GM18870 (cell line): ENCODE results near the gene RBPMS2.

Experiments used
- ATAC-seq: cut with Tn5 transposase; IDR thresholded peaks from one replicate; pipeline ENCODE4 v1.9.1; 2021; ENCODE audit warnings: moderate library complexity; ENCODE audit not compliant: unreplicated experiment

RBPMS2 gene

DNA sequence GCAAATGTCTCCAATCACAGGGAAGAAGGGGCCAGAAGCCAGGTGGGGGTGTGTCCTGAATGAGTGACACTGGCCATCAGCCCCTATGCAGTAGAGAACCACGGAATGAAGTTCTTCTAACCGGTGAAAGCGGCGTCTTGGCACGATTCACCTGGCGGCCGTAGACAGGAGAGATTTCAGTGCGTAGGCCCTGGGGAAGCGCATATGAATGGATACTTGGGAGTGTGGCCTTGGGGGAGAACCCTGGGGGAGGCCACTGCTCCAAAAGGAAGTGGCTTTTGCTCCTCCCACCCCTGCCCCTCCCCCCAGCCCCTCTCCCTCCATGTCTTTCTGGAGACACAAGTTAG, 43.6 kb downstream of the RBPMS2 start:
- ATAC-seq, result no peak

DNA sequence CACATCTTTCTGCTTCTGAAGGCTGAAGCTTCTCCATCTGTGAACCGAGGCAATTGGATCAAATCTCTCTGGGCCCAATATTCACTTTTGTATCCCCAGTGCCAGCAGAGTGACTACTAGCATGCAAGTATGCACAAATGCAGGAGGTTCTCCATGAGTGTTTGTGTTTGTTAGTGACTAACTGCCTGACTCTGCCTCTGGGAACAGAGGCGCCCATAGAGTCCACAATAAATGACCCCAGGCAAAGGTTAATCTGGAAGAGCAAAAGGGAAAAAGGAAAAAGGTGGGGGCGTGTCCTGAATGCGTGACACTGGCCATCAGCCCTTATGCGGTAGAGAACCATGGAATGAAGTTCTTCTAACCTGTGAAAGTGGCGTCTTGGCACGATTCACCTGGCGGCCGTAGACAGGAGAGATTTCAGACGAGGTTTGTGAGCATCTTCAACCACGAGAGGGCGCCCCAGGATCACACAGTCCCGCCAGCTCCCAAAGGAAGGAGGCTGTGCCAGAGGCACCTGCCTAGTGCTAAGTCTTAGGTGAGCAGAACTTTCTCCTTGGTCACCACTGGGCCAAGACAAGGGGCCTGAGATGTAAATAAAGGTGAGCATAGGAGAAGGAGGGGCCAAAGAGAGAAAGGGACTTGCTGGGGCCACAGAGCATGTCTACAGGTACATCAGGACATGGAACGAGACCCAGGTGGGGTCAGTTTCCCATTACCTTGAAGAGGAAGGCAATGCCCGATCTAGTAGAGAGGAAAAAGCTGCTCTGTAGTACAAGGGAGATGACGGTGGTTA, 44.2 kb downstream of the RBPMS2 start:
- ATAC-seq, result no peak

DNA sequence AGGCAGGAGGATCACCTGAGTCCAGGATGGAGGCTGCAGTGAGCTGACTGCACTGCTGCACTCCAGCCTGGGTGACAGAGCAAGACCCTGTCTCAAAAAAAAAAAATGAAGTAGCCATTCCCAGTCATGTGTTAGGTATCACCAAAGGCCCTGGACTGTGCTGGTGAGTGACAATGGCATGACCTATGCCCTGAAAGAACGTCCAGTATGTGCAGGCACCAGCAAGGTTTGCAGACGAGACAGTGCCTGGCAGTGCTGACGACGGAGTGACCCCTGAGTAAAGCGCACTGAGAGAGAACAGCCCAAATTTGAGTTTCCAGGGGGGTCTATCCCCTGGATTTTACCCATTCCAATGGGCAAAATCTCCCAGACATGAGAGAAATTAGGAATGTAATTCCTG, 45.2 kb downstream of the RBPMS2 start:
- ATAC-seq, result no peak

DNA sequence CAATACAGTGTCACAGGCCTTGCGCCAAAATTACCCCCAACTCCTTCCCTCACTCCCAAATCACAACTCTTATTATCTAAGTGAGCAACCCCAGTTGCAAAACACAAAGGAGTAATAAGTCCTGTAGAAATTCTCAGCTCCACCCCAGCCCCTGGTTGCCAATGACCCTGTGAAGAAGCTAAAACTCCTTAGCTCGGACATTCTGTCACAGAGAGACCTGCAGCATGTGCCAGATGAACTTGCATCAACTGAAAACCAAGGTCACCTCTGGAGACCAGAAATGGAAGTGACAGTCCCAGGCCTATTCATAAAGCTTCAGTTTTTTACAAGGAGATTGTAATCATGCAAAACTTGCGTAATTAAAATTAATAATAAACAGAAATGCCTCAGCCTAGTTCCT, 55.2 kb downstream of the RBPMS2 start:
- ATAC-seq, result no peak

DNA sequence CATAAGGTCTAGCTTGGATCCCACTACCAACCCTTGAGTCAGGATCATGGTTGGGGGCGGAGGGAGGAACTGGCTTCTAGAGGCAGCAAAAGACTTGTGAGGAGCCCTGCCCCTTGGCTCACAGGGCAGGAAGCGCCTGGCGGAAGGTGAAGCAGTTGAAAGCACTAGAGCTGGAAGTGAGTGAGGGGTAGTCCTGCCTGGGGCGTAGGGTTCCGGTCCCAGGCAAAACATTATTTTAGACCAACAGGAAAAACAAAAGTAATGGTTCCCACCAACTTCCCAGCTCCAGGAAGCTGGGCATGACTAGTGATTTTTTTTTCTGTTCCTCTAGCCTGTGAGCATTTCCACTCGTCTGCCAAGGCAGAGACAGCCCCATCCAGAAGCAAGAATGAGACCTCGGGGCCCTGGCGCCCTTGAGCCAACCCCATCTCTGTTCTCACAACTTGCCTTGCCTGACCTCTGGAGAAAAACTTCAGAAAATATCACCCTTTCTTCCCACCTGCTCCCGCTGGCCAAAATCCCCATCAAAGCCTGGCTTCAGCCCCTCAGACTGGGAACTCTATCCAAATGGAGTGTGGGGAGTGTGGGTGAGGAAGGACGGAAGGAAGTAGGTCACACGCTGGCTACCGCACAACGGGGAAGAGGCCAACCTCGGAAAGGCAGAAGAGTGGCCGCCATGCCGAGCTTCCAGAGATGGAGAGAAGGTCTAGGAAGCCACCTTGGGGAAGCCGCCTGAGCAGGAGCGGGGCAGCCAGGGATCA, 57.5 kb downstream of the RBPMS2 start:
- no peak for ATAC-seq

DNA sequence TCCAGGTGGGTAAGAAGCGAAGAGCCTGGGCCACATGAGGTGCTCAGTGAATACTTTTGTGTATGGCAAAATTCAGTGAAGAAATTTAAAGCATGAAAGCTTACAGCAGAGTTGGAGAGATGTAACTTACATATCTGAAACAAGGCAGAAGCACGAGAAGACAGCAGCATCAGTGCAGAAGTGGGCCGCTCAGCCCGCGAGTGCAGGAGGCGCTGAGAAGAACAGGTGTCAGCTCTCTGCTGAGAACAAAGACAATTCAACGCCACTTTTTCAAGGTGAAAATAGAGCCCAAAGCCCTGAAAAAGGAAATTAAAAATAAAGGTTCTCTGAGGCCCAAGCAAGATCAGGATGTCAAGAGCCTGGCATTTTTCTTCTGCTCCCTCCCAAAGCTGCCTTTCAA, 58.3 kb downstream of the RBPMS2 start:
- ATAC-seq, result no peak

DNA sequence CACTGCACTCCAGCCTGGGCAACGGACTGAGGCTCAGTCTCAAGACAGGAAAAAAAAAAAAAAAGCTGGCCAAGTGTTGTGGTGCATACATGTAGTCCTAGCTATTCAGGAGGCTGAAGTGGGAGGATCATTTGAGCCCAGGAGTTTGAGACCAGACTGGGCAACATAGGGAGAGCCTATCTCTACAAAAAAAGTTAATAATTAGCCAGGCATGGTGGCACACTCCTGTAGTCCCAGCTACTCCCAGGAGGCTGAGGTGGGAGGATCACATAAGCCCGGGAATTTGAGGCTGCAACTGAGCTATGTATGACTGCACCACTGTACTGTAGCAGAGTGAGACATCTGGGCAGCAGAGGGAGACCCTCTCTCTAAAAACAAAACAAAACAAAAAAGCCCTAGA, 58.9 kb downstream of the RBPMS2 start:
- no peak for ATAC-seq

DNA sequence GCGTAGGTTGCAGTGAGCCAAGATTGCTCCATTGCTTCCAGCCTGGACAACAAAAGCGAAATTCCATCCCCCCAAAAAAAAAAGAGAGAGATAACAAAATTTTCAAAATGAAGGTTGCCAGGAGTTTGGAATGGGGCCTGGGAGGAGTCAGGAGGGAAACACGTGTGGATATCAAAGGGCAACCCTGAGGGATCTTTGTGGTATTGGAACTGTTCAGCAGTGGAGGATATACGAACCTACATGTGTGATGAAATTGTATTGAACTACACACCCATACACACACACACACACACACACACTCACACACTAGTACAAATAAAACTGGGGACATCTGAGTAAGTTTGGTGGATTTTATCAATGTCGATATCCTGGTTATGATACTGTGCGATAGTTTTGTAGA, 61.8 kb downstream of the RBPMS2 start:
- no peak for ATAC-seq

DNA sequence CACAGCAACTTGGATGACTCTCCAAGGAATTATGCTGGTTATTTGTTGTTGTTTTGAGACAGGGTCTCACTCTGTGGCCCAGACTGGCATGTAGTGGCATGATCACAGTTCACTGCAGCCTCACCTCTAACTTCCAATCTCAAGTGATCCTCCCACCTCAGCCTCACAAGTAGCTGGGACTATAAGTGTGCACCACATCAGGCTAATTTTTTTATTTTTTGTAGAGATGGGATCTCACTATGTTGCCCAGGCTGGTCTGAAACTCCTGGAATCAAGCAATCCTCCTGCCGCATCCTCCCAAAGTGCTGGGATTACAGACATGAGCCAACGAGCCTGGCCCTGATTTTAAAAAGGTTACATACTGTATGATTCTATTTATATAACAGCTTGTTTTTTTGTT, 63.0 kb downstream of the RBPMS2 start:
- no peak for ATAC-seq

DNA sequence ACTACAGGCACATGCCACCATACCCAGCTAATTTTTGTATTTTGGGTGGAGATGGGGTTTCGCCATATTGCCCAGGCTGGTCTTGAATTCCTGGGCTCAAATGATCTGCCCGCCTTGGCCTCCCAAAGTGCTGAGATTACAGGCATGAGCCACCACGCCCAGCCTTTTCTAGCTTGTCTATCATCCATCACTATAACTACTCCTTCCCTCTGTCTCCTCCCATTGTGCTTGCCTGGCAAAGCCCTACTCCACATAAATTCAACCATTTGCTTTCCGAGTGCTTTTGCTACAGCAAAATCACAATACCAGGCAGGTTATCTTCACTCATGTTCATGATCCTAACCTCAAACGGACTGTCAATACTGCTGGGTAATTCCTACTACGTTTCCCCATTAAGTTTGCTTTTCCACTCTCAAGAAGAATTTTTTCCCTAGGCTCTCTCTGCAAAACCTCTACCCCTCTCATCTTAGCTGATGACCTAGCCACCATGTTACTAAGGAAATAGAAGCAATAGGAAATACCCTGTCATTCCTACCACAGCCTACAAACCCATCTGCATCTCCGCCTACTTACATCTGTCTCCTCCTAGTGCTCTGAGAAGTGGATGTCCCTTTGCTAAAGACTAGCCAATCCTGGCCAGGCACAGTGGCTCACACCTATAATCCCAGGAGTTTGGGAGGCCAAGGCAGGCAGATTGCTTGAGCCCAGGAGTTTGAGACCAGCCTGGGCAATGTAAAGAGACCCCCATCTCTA, 64.5 kb downstream of the RBPMS2 start:
- ATAC-seq, result no peak

DNA sequence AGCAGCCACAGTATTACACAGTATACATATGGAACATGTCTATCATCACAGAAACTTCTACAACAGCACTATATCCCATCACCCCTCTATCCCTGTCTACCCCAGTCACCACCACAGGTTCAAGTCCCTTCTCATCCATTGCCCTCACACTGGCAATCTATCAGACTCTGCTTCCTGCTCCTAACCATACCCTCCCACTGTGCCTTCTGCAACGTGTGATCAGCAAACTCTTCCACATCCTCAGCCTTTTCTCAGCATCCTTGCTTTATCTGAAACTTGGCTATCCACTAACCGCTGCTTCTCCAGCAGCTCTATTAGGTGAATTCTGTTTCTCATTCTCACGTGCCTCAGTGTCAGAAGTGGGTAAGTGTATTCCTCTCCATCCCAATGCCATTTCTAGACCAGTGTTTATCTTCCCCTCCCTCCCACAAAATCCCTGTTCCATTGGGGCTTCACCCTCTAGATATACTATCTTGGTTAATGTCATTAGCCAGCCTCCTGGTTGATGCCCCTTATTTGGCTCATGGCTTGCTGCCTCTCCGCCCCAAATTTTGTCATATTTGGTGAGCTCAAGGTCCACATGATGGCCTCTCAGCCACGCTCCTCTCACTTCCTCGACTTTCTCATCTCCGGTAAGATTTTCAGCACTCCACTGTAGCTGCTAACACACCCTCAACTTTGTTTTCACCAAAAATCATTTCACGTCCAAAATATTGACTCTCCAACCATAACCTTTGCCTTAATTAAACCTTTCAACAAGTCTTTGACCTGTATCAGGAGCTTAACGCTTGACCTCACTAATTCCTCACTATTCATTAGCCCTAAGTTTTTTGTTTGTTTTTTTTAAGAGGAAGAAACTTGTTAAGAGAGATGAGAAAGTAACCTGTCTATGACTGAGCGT, 69.1 kb downstream of the RBPMS2 start:
- ATAC-seq, result no peak

DNA sequence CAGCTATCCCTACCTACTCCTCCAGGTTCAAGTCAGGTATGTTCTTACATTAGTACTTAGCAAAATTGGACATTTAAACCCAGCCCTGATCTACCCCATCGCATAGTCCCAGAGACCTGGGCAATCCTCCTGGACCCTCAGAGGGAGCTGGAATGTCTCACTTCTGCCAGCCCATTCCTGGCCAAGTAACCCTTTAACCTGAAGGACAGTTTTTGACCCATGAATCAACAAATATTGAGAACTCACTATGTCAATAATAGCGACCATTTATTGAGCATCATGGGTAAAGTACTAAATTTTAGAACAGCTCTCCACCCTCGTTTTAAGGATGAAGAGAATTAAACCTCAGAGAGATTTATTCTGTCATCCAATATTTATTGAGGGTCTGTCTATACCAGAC, 70.4 kb downstream of the RBPMS2 start:
- ATAC-seq, result no peak

DNA sequence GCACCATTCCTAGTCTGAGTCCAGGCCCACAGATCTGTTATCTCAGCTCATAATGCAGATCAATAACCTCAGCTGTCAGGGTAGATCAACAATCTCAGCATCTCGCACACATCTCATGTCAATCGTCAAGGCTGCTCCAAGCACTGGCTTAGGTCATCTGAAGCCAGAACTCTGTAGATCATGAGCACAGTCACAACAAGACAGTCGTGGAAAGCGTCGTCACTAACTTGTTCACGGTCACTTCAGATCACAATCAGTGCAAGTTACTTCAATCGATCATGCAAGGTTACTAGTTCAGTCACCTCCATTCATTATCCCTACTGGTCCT, 71.8 kb downstream of the RBPMS2 start:
- ATAC-seq, result no peak

DNA sequence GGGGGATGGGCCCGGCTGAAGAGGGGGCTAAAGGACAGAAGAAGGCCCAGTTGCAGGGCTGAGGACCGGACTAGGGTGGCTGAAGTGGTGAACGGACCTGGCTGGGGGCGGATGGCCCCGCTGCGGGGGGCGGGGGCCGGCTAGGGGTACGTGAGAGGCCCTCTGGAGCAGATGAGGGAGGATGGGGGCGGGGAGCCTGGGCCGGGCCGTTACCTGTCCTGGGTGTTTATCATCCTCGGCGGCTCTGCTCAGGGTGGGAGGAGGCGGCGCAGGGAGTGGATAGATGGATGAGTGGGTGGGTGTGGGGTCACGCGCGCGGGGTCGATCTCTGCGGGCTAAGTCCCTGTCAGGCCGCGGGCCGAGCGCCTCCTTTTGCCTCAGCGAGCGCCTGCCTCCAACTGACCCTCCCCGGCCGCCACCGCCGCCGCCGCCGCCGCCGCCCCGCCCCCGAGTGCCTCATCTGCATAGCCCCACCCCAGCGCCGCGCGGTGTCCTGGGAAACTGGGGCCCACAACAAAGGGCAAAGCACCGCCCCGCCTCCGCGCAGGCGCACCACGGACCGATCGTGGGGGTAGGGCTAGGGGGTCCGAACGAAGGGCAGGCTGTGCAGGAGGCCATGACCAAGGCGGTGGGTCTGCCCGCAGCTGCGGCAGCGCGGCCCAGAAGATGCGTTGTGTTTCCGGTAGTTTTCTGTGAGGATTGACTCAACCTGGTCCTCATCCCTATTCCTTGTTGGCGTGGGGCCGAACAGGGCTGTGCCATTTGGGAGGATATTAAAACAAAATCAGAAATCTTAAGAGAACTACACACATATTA, 72.4 kb downstream of the RBPMS2 start:
- ATAC-seq, result no peak

DNA sequence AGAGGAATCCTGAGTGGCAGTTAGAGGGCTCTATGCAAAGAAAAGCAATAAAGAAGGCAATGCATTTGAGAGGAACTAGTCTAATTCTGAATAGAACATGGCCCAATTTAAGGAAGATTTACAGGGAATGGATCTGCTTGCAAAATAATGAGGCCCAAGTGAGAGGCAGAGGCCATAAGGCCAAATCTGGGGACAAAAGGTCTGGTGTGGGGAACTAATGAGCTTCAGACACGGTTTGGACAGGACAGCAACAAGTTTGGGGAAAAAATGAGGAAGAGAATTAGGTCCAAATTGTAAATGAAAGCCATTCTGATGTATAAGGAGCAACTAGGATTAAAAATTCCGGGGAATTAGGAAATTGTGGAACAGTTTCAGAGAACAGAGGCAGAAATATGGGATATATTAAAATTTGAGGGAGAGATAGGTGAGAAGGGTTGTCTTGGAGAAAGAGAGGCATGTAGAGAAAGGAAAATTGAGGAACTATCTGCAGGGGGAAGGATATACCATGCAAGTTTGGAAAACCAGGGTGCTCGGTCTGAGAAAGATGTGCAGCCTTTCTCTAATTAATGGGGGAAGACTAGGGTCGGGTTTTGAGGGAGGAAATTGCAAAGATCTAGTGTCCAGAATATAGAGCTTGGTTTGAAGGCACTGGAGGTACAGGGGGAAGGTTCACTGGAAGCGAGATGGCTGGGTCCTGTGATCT, 73.8 kb downstream of the RBPMS2 start:
- no peak for ATAC-seq

DNA sequence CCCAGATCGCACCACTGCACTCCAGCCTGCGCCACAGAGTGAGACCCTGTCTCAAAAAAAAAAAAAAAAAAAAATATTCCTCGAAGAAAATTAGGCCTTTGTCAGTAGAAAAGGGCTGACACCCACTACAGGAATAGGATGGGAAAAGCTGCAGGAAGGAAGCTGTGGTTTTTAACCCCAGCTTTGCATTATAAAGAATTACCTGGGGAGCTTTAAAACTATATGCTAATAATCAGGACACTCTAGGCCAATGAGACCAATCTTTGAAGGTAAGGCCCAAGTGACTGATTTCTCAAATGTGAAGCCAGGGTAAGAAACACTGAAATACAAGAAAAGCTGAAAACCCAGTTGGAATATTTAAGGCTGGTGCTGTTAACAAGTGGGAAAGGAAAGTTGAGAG, 74.3 kb downstream of the RBPMS2 start:
- no peak for ATAC-seq

DNA sequence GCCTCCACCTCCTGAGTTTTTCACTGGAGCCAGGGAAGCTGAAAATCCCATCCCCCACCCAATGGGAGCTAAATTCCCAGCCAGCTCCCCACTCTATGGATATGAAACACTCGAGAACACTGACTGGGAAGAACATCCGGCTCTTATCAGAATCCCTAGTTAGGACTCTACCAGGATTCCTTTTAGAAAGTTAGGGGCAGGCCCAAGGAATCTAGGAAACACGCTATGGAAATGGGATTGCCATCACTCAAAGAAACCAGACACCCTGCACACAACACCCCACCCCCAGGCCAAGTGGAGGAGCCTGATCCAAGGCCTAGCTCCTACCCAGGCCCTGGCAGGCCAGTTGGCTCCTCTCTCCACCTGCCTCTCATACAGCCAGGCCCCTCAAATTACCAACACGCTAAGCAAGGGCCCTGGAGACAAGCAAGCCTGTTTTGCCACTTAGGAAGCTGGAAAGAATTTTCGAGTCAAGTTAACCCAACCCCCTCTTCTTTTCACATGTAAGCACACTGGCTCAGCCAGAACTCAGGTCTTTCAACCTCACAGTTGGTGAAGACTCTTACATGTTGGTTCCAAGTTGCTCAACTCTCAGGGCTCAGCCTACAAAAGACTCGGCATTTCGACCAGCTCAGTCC, 75.5 kb downstream of the RBPMS2 start:
- ATAC-seq, result no peak

DNA sequence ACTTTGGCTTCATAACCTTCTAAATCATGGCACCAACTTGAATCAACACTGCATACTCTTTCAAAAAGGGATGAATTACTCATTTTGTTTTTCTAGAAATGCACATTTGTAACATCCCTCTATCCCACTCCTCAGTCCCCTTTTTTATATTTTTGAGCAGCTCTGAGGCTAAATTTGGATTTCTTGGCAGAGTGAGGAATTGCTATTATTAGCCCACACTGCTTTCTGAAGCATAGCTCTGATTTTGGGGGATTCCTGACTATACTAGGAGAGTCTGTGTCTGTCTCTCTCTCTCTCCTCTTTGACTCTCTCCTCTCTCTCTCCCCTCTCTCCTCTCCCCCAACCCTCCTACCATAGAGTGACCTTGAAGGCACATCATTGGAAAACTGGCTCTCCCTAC, 76.6 kb downstream of the RBPMS2 start:
- no peak for ATAC-seq

DNA sequence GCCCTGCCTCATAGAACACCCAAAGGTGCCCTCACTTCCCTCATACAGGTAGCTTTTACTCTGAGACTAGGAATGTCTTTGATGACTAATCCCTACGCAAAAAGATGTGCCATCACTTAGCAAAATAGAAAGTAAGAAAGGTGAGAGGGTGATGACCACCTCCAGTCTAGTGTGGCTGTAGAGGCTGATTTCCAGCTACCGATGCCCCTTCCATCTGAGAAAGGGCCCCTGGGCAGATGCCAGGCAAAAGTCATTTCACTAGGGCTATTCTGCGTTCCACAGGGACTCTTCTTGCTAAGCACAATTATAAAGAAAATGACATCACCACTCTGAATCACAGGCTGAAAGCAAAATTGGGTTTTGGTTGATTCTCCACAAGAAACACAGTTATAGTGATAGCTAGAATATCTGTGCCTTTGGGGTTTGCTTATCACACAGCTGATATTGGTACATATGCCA, 77.4 kb downstream of the RBPMS2 start:
- ATAC-seq, result no peak
